Activated CD8-positive, alpha-beta memory T cell treated with anti-CD3 and anti-CD28 coated beads for 36 hours (primary cell): ENCODE results near the gene NKX6-2. TPM values are rescaled to one million over a fixed set of nuclear protein-coding genes. Genes with fewer than 3 reads are reported as not detected.

Experiments
- CTCF ChIA-PET: fragments of 350-600 bp; sonication (Branson Sonifier 250); formaldehyde crosslinking; loops from one replicate; lab custom pipeline; 2021; ENCODE audit warnings: antibody characterized with exemption; lab: Charles Lee
- POLR2A ChIA-PET: fragments of 350-600 bp; sonication (Branson Sonifier 250); formaldehyde crosslinking; loops from one replicate; lab custom pipeline; 2021; ENCODE audit warnings: antibody characterized with exemption; lab: Charles Lee
- total RNA-seq, 2 experiments: library from RNA; stranded (reverse); gene quantifications; one replicate each; pipeline ENCODE4 v1.2.3, GENCODE V29; 2021

The NKX6-2 gene
- total RNA-seq, 2 experiments from 2014 or later: not detected

DNA sequence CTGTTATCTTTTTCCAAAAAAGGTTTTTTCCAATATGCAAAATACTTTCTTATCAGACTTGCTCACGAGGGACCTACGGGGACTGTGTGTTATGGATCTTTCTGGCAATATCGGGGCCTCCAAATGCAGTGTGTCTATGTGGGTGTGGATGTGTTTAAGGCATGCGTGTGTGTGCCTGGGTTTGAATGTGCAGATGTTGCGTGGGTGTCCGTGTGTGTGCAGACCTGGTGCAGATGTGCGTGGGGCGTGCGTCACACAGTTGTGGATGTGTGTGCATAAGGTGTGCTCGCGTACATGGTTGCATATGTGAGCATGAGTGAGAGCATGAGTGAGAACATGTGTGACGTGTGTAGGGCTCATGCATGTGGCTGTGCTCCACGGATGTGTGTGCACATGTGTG lies 19.7 kb downstream of the NKX6-2 start:
- POLR2A ChIA-PET: no interaction called here

DNA sequence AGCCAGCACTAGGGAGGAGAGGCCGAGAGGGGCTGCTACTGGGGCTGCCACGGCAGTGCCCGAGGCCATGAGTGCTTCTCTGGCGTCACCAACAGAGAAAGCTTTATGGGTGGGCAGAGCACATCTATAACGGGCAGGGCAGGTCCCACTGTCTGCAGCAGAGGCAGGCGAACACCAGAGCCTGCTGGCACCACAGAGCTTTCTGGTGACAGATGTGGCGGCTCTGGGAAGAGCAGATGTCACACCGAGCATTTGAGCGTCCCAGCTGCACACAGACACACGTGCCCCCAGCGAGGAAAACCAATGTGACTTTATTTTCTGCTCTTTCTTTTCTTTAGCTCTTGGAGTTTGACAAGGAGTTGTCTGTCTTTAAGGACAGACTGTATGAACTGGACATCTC lies 20.5 kb downstream of the NKX6-2 start:
- POLR2A ChIA-PET: no interaction called here

More for the DNA sequence above, 19.7 kb downstream of the NKX6-2 start:
- CTCF ChIA-PET: no interaction called here

DNA sequence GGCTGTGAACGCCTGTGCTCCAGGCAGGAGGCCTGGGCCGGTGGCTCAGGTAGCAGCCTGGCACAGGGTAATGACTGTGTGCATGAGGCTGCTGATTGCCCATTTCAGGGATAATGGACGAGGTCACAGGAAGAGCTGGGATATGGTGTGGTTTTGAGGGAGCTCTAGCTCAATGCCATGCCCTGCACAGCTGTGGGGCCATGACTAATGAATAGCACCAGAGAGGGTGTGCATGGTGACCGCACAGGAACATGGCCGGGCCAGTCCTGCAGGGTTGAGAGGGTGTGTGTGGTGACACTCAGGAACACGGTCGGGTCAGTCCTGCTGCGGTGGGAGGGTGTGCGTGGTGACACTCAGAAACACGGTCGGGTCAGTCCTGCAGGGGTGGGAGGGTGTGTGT lies 21.8 kb downstream of the NKX6-2 start:
- ChIA-PET CTCF (no interaction called here), POLR2A (no interaction called here)

More for the DNA sequence above, 20.5 kb downstream of the NKX6-2 start:
- CTCF ChIA-PET: no interaction called here

DNA sequence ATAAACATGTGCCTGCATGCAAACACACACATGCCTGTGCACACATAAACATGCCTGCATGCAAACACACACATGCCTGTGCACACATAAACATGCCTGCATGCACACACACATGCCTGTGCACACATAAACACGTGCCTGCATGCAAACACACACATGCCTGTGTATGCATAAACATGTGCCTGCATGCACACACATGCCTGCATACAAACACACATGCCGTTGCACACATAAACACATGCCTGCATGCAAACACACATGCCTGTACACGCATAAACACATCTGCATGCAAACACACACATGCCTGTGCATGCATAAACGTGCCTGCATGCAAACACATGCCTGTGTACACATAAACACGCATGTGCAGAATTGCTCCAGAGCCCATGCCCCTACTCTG lies 22.4 kb downstream of the NKX6-2 start:
- CTCF ChIA-PET: no interaction called here
- POLR2A ChIA-PET: no interaction called here

DNA sequence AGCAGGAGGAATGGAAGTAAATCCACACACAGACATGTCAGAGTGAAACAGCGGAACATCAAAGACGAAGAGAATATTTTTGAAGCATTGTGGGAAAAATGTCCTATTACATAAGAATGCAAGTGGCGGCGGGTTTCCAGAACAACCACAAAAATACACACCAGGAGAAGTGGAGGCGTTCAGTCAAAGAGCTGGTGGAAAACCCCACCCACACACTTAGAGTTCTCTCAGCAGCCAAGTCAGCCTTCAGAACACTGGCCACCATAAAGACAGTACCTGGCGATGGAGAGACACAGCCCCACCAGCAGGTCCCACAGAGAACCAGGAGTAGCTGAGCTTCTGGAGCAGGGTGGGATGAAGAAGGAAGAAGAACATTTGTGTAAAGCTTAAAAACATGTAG lies 23.7 kb downstream of the NKX6-2 start:
- ChIA-PET CTCF (no interaction called here), POLR2A (no interaction called here)

DNA sequence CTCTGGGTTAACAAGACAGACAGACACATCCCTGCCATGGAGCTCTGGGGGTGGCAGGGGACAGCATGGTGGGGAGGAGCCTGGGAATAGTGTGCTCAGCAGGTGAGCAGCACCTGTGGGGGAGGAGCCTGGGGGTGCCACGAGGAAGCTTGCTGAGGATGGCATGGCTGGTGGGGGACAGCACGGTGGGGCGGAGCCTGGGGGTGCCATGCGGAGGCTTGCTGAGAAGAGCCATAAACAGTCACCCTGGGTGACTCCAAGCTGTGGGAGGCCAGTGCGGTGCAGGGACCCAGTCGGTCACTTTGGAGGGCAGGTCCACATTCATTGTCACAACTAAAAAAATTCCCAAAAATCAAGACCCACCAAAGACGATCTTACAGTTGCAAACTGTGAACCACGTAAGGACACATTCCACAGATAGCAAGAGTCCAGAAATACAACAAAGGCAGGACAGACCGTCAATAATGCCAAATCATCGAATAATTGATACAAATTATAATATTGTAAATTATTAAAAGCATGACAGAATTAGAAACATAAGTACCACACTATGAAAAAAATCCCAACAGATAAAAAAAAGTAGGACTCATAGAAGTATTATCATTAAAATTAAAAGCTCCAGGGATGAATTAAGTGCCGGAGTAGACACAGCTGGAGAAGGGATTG lies 24.4 kb downstream of the NKX6-2 start:
- CTCF ChIA-PET: no interaction called here
- POLR2A ChIA-PET: no interaction called here

DNA sequence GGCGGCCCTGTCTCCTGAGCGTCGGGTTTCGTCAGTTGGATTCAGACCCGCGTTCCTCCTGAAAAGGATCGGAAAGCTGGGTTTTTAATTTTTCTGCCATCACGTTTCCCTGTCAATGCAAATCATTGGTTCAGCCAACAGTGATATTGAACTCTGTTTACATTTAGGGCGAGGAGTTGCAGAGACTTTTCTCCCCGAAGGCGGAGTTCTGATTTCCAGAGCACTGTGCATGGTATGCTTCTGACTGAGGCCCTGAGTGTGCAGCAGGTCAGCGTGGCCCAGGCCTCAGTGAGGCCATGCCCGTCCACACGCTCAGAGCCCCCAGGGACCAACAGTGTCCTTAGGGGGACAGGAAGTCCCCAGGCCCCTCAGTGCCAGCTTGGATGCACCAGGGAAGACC lies 27.1 kb downstream of the NKX6-2 start:
- ChIA-PET CTCF (no interaction called here), POLR2A (no interaction called here)

DNA sequence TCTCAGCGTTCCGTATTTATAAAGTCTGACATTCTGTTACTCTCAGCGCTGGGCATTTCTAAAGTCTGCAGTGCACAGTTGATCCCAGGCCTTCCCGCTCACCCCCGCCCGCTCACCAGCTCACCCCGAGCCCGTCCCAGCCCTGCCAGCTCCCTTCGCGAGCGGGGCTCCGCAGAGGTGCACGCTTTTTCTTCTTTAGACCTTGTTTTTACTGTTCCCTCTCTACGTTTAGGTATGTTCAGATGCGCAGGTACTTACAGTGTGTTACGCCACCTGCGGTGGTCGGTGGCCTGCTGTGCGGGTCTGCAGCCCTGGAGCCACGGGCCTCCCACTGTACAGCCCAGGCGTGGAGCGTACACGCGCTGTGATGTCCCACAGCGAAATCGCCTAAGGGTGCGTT lies 28.8 kb downstream of the NKX6-2 start:
- CTCF ChIA-PET: no interaction called here
- POLR2A ChIA-PET: no interaction called here

DNA sequence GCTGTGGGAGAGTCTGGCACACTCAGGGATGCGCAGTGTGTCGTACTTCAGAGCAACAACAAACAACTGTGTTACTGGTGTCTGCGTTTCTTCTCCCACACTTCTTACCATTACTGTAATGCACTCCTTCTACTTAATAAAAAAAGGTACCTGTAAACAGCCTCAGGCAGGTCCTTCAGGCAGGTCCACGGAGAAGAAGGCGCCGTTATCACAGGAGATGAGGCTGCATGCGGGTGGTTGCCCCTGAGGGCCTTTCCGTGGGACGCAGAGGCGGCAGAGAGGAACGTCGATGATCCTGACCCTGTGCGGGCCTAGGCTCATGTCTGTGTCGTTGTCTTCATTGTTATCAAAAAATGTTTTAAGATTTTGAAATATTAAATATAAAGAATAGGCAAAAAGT lies 29.4 kb downstream of the NKX6-2 start:
- ChIA-PET CTCF (no interaction called here), POLR2A (no interaction called here)

DNA sequence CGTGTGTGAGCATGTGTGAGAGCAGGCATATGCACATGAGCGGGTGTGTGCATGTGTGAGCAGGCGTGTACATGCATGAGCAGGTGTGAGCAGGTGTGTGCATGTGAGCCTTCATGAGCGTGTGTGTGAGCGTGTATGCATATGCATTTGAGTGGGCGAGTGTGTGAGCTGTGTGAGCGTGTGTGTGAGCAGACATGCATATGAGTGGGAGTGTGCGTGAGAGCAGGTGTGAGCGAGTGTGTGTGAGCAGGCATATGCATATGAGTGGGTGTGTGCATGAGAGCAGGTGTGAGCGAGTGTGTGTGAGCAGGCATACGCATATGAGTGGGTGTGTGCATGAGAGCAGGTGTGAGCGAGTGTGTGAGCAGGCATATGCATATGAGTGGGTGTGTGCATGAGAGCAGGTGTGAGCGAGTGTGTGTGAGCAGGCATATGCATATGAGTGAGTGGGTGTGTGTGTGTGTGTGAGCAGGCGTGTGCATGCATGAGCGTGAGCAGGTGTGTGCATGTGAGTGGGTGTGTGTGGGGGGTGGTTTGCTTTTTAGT lies 30.7 kb downstream of the NKX6-2 start:
- POLR2A ChIA-PET: no interaction called here
- CTCF ChIA-PET: no interaction called here

DNA sequence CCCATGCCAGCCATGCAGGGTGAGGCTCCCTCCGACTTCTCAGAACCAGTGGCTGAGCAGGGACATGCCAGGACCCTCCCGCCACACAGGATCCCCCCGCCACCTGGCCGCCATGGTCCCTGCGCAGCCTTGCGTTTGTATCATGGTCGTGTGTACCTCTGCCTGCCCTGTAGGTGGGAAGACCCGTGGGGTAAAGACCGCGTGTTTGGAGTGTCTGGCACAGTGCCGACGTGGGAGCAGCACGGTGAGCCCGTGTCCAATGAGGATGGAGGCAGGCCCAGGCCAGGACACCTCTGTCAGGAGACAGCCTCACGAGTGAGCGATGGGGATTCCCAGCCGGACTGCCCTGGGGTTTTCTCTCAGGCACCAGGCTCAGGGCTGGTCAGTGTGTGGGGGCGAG lies 31.9 kb downstream of the NKX6-2 start:
- ChIA-PET POLR2A (no interaction called here), CTCF (no interaction called here)

DNA sequence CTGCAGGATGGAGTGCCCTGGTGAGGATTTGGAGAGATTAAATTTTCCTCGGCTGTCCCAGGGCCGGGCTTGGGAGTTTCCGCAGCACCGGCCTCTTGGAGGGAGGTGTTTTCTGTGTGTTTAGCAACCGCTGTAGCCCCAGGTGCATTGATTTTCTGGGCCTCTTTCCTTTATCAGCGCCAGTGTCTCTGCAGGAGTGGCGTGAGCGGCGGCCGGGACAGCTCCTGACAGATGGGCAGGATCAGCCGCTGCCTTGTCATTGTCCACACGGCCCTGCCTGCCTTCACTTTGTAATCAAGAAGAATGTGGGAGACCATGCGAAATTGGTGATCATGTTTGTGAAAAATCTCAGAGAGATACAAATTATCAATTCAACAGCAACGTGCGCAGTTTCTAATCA lies 32.4 kb downstream of the NKX6-2 start:
- ChIA-PET POLR2A (no interaction called here), CTCF (no interaction called here)

DNA sequence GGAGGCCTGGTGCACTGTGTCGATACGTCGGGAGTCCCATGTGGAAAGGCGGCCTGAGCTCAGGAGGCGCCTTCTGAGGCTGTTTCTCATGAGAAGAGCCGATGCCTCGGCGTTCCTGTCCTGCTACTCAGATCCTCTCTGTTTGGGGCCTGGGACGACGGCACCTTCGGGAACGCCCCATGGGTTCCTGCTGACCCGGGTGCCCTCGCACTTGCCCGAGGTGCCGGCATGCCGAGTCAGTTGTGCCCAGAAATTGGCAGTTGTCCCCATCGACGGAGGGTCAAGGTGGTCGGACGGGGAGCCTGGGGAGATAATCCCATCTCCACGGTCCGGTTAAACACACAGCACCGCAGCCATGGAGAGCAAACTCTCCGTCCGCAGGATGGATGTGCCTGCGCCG lies 33.0 kb downstream of the NKX6-2 start:
- ChIA-PET CTCF (no interaction called here), POLR2A (no interaction called here)

DNA sequence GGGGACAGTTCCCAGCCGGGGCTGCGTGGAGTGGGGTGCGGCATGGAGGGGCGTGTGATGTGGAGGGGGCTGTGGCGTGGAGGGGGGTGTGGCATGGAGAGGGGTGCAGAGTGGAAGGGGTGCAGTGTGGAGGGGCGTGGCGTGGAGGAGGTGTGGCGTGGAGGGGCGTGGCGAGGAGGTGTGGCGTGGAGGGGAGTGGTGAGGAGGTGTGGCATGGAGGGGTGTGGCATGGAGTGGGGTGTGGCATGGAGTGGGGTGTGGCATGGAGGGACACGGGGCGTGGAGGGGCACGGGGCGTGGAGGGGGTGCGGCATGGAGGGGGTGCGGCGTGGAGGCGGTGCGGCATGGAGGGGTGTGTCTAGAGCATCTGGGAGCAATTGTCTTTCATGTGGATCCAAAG lies 33.6 kb downstream of the NKX6-2 start:
- ChIA-PET POLR2A (no interaction called here), CTCF (no interaction called here)

DNA sequence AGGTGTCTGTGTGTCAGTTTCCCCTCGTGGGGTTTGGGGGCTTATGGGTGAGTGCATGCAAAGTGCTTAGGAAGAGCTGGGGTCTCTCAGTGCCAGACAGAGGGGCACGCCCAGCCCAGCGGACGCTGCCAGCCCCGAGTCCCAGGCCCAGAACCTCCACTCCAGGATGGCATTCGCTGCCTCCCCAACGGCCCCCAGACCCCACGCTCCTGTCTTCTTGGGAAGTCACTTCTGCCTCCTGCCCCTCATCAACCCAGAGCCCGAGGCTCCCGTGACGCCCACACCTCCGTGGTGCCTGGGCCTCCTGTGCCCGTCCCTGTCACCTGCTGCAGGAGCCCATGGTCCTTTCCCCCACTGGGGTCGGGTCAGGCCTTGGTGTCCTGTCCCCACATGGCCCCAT lies 35.0 kb downstream of the NKX6-2 start:
- ChIA-PET CTCF (no interaction called here), POLR2A (no interaction called here)

DNA sequence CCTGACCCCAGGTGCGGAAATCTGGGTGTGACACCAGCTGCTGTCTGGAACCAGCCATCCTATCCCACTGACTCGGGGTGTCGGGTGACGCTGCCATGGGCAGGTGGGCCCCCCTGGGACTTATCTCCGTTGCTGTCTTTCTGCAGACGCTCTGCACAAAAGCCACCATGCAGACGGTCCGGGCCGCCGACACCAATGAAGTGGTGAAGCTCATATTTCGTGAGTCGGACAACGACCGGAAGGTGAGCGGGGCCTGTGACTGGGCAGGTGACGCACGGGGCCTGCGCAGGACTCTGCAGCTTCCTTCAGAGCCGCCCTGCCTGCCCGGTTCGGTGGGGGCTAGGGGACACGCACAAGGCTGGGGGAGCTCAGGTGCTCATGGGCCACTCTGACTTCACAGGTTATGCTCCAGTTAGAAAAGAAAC lies 36.6 kb downstream of the NKX6-2 start:
- ChIA-PET CTCF (no interaction called here), POLR2A (no interaction called here)

DNA sequence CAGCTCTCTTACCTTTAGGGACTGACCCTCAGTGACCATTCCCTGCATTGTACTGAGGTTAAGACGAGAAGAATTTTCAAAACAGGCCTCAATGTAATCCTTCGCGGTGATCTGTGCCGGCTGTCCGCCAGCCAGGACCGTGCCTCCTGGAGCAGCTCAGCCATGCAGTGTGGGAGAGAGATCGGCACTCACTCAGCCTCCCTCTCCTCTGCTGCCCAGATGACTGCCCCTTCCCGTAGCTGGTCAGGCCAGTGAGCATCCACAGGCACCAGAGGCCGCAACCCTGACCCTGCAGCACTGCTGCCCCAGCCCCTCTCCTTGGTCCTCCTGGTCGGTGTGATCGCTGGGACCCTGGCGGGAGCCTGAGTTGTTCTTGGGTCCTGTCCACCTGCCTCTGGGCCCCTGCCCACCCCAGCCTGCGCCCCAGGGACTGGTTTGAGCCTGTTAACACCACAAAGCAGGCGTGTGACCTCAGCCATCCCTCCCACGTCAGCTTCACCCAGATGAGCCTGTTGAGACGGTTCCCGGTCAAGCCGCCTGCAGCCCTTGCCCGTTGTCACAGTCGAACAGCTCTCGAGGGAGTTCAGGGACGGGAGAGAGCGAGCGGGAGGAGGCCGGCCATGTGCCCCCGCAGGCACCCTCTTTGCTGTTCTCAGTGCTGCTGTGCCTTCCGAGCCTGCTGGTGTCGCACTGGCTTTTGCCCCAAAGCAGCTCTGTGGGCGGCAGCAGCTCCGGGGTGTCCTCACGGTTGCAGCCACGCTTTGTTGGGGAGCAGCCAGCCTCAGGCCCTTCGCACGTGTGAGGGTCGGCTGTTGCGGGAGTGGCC lies 37.2 kb downstream of the NKX6-2 start:
- POLR2A ChIA-PET: no interaction called here
- CTCF ChIA-PET: no interaction called here

DNA sequence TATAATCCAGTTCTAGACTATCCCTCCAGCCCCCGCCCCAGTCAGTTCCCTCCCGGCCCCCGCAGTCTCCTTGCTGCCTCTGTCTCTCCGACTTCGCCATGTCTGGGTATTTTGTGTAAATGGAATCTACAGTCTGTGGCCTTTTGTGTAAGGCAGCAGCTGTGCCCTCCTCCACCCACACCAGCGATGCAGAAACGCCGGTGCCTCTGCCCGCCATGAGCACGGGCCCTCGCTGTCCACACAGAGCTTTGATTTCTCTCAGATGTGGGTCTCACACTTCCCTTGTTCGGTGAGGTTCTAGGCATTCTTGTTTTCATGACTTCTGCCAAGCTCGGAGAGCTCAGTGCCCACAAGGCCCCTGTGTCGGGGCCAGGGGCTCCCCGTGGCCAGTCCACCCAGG lies 37.8 kb downstream of the NKX6-2 start:
- CTCF ChIA-PET: no interaction called here
- POLR2A ChIA-PET: no interaction called here

DNA sequence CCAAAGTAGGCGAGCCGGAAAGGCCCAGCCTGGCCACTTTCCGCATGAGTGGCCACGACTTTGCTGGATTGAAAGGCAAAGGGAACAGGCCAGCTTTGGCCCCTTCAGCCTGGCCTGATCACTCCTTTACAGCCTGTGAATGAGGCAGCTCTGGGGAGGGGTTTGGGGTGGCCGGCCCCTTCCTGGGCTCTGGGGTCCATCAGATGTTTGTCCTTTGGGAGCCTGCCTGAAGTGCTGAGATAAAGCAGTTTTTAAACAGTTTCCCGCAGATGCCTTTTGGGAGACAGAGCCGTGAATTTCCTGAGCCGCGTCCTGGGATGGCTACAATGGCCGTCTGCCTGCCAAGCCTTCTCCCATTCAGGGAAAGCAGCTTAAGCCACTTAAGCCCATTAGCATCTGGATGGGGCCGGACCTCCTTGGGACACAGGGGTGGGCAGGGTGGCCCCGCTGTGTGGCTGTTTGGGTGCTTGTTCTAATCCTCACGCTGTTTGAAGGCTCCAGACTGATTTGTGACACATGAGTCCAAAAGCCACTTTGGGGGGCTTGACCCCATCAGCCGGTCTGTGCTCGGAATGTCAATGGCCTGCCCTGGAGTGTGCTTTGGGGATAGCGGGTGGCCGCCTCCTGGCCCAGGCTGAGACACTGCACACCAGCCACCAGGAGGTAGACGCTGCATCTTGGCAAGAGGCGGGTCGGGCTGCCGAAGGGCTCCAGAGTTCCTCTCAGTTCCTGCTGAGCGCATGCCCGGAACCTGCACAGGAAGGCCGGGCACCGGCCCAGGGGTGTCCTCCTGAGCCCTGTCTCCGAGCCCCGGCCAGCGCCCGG lies 38.9 kb downstream of the NKX6-2 start:
- POLR2A ChIA-PET: no interaction called here
- CTCF ChIA-PET: no interaction called here

DNA sequence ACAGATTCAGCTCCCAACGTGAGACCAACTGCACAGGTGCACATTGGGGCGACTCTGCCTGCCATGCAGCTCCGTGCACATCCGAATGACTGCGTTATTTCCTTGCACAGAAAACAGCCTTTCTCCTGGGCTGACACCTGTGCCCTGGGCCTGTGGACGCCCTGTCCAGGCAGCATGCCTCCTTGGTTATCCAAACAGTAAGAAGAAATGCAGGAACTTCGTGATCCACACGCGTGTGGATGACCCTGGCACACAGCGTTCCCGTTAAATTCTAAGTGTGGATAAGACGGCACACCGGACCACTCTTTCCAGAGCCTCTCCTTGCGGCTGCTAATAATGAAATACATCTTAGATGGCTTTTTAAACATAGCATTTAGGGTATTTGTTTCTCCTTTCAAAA lies 39.6 kb downstream of the NKX6-2 start:
- POLR2A ChIA-PET: no interaction called here
- CTCF ChIA-PET: no interaction called here
